Esophagus squamous epithelium (tissue), 4 donors: ENCODE measurements around the gene CXXC5.

Source experiments
- CTCF ChIP-seq, 6 experiments: fragments of 450-650 bp in 4 of 6; fragments of 200-600 bp in 2 of 6; sonication (generic) in 2 of 6; IDR thresholded peaks; one replicate each; pipeline ENCODE4 v1.5.1; 2016 to 2019; ENCODE audit warnings: antibody characterized with exemption in 6 of 6, mild to moderate bottlenecking in 4 of 6, moderate library complexity in 4 of 6
- POLR2A ChIP-seq, 4 donors: fragments of 450-650 bp; IDR thresholded peaks; one replicate each; pipeline ENCODE4 v1.6.1; 2017; ENCODE audit warnings: antibody characterized with exemption in 4 of 4, mild to moderate bottlenecking in 4 of 4, moderate library complexity in 3 of 4

GRCh38 chr5:139669662-139670368, 21.7 kb downstream of the CXXC5 start:
- no peak for TF ChIP-seq CTCF (IDR thresholded peaks at IDR 0.05)
- no peak for TF ChIP-seq POLR2A (IDR thresholded peaks at IDR 0.05)
